Fibroblast of pulmonary artery (primary cell): ENCODE data around the gene DUS1L.
A peak's percentile ranks its signal among the peaks of the same experiment; 100 is the strongest.
"Not testable (repeated sequence)": the region's sequence is repeated elsewhere in the genome, so short reads cannot be mapped to it uniquely, and the experiment has no call there.

Experiments used
- DNase-seq: peaks from one replicate; pipeline ENCODE4 v3.0.0-alpha.2; 2010; ENCODE audit warnings: low read depth
- H3K4me3 ChIP-seq: replicated peaks from 2 replicates; pipeline ENCODE4 v1.5.1; 2011; ENCODE audit warnings: low read depth, mild to moderate bottlenecking, control low read depth, low read length, moderate library complexity
- TF ChIP-seq, protein P1 (sequence below): IDR thresholded peaks from 2 replicates; pipeline ENCODE4 v1.5.1; 2011; ENCODE audit warnings: mild to moderate bottlenecking, control low read depth, low read length, inconsistent platforms; ENCODE audit errors: missing control alignments

DUS1L gene

DNA sequence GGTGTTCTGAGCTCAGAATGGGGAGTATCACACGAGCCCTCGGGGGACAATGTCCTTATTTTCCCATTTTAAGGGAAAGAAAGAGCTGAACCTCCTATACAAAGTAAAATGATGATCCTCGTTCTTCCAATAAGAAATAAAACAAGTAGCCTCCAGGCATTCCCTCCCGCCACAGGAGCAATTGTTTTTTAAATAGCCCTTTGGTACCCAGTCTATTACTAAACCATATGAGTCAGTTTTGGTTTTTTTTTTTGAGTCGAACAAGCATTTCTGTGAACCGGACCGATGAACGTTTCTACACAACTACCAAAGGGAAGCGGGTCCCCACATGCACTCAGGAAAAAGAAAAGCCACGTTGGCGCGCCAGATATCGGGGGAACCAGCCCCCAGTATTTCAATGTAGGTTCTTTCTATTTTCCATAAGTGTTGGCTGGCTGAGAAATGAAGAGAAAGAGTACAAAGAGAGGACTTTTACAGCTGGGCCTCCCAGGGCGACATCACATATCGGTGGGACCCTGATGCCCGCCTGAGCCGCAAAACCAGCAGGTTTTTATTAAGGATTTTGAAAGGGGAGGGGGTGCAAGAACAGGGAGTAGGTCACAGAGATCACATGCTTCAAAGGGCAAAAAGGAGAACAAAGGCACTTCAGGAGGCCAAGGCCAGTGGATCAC, 24.3 kb downstream of the DUS1L start:
- no peak overlapping the region for H3K4me3 ChIP-seq
- TF ChIP-seq, protein P1, sequence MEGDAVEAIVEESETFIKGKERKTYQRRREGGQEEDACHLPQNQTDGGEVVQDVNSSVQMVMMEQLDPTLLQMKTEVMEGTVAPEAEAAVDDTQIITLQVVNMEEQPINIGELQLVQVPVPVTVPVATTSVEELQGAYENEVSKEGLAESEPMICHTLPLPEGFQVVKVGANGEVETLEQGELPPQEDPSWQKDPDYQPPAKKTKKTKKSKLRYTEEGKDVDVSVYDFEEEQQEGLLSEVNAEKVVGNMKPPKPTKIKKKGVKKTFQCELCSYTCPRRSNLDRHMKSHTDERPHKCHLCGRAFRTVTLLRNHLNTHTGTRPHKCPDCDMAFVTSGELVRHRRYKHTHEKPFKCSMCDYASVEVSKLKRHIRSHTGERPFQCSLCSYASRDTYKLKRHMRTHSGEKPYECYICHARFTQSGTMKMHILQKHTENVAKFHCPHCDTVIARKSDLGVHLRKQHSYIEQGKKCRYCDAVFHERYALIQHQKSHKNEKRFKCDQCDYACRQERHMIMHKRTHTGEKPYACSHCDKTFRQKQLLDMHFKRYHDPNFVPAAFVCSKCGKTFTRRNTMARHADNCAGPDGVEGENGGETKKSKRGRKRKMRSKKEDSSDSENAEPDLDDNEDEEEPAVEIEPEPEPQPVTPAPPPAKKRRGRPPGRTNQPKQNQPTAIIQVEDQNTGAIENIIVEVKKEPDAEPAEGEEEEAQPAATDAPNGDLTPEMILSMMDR = no peak
- DNase-seq = no peak

GRCh38 chr17:82039695-82040299, 25.8 kb downstream of the DUS1L start:
- no peak overlapping the region for H3K4me3 ChIP-seq
- DNase-seq = no peak
- TF ChIP-seq, protein P1 = no peak

DNA sequence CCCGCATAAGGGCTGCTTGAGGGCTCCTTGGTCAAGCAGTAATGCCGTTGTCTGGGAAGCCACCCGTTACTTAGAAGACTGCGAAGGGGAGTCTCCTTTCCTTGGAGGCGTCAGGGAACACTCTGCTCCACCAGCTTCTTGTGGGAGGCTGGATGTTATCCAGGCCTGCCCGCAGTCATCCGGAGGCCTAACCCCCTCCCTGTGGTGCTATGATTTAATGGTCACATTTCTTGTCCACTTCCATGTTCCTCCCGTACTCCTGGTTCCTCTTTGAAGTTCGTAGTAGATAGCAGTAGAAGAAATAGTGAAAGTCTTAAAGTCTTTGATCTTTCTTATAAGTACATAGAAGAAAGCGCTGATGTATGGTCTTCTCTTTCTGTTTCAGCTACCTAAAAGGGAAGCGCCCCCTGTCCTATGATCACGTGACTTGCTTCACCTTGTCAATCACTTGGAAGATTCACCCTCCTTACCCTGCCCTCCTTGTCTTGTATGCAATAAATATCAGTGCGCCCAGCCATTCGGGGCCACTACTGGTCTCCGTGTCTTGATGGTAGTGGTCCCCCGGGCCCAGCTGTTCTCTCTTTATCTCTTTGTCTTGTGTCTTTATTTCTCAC, 26.7 kb downstream of the DUS1L start:
- not testable (repeated sequence) for DNase-seq, H3K4me3 ChIP-seq

- TF ChIP-seq, protein P1 = no peak
- peak overlapping the region; percentile 67 for H3K4me3 ChIP-seq
- DNase-seq = no peak
These were observed 27.8 kb downstream of the DUS1L start for GRCh38 chr17:82037889-82038195.

DNA sequence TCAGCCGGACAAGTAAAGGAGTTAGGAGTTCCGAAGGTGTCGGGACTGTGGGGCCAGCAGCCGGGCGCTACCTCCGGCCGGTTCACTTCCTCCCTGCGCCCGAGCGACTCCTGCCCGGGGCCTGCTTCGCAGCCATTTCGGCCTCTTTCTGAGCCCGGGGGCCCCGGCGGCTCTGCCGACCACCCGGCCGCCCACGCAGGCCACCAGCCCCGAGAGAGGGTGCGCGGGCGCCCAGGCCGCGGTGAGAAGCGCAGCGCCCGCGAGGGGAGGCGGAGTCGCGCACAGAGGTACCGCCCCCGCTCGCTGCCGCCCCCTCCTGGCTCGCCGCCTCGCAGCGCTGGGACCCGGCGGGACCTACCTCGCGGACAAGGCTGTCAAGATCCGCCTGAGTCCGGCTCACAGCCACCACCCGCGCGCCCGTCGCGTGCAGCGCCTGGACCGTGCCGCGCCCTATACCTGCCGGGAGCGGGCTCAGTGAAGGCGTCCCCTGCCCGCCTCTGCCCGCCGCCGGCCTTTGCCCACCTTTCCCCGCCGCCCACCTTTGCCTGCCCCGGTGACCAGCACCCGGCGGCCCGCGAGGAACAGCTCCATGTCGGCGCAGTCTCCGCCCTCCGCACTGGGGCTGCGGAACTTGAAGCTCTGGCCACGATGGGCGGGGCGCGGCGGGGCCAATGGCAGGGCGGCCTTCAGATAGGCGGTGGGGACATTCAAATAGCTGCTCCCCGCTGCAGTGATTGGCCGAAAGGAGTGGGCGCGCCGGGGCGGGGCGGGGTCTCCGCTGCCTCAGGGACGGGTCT, 28.3 kb downstream of the DUS1L start, which contains the start of gene DCXR:
TSS of gene DCXR (minus strand) at position 606 of the 797 bp plus-strand sequence. CDS start at position 591, 15 bp downstream.
- peak; percentile 95 for DNase-seq
- TF ChIP-seq, protein P1 = peak; percentile 34

GRCh38 chr17:82036634-82037091, 28.9 kb downstream of the DUS1L start:
- H3K4me3 ChIP-seq = peak overlapping the region; percentile 67
- TF ChIP-seq, protein P1 = no peak
- DNase-seq = no peak

More for the DNA sequence above, 28.3 kb downstream of the DUS1L start, which contains the start of gene DCXR:
- H3K4me3 ChIP-seq = peak within 1 kb of the TSS; percentile 67
